Breast epithelium (tissue), 3 donors: ENCODE results near the gene OR1N2.

Experiments
- CTCF ChIP-seq, 3 donors: fragments of 450-650 bp; IDR thresholded peaks; one replicate each; pipeline ENCODE4 v1.5.1; 2016 to 2017; ENCODE audit warnings: antibody characterized with exemption in 3 of 3, mild to moderate bottlenecking in 3 of 3, moderate library complexity in 3 of 3
- POLR2A ChIP-seq: fragments of 450-650 bp; IDR thresholded peaks from one replicate; pipeline ENCODE4 v1.6.1; 2016; ENCODE audit warnings: antibody characterized with exemption, mild to moderate bottlenecking, moderate library complexity
- POLR2AphosphoS5 ChIP-seq, 3 donors: sonication (generic); formaldehyde crosslinking; IDR thresholded peaks; one replicate each; pipeline ENCODE4 v1.6.1; 2017; ENCODE audit warnings: antibody characterized with exemption in 3 of 3

- no peak for TF ChIP-seq POLR2A
- no peak for TF ChIP-seq CTCF (IDR thresholded peaks at IDR 0.05)
- no peak for TF ChIP-seq POLR2AphosphoS5 (IDR thresholded peaks at IDR 0.05)
Observed at GRCh38 chr9:122519376-122519775, 33.5 kb upstream of the OR1N2 start.
